ENCODE data around the gene RAB19.

DNA sequence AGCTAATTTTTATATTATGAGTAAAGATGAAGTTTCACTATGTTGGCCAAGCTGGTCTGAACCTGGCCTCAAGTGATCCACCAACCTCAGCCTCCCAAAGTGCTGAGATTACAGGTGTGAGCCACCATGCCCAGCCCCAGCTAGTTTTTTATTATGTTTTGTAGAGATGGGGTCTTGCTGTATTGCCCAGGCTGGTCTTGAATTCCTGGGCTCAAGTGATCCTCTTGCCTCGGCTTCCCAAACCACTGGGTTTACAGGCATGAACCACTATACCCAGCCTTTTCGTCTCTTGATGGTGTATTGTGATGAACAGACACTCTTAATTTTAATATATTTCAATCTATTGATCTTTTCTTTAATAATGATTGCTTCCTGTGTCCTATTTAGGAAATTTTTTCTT lies 17.7 kb downstream of the RAB19 start:
- TF ChIP-seq, protein P1, sequence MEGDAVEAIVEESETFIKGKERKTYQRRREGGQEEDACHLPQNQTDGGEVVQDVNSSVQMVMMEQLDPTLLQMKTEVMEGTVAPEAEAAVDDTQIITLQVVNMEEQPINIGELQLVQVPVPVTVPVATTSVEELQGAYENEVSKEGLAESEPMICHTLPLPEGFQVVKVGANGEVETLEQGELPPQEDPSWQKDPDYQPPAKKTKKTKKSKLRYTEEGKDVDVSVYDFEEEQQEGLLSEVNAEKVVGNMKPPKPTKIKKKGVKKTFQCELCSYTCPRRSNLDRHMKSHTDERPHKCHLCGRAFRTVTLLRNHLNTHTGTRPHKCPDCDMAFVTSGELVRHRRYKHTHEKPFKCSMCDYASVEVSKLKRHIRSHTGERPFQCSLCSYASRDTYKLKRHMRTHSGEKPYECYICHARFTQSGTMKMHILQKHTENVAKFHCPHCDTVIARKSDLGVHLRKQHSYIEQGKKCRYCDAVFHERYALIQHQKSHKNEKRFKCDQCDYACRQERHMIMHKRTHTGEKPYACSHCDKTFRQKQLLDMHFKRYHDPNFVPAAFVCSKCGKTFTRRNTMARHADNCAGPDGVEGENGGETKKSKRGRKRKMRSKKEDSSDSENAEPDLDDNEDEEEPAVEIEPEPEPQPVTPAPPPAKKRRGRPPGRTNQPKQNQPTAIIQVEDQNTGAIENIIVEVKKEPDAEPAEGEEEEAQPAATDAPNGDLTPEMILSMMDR (IDR thresholded peaks at IDR 0.05), result no peak
- TF ChIP-seq POLR2A (IDR thresholded peaks at IDR 0.05), result no peak
